ENCODE measurements around the gene CLRN2.

The CLRN2 gene

GRCh38 chr4:17512973-17513665, 1.8 kb upstream of the CLRN2 start:
- Histone ChIP-seq H3K27me3 (ENCODE audit: control insufficient read depth, low read length) (peaks cover 18% of the 10 kb centered on the region; the same call in 1 of the 2 replicates), H3K36me3 (ENCODE audit: control insufficient read depth, low read length) (peaks cover 23% of the 10 kb centered on the region), H3F3A (ENCODE audit: control insufficient read depth, insufficient read depth) (no peaks in the 10 kb centered on the region), H3K79me2 (ENCODE audit: control insufficient read depth, low read length) (peaks cover 30% of the 10 kb centered on the region), H3K4me2 (ENCODE audit: low read length) (peak overlapping the region; percentile 83), H3K4me3 (ENCODE audit: low read length) (peak overlapping the region; percentile 87), H3K9me2 (replicated peaks; ENCODE audit: control insufficient read depth, low read length) (no peaks in the 10 kb centered on the region), H3K9me3 (ENCODE audit: control insufficient read depth, insufficient read depth, low read length) (no peaks in the 10 kb centered on the region), H3K4me1 (ENCODE audit: control insufficient read depth, low read length) (peaks cover 24% of the 10 kb centered on the region), H3K27ac (ENCODE audit: low read depth, low read length) (no peak overlapping the region), H4K20me1 (ENCODE audit: control insufficient read depth, insufficient read depth, low read depth, low read length) (no peaks in the 10 kb centered on the region)
- TF ChIP-seq EZH2phosphoT487 (IDR thresholded peaks at IDR 0.05; ENCODE audit: borderline replicate concordance, low read length) (no peak), CTCF (IDR thresholded peaks at IDR 0.05; ENCODE audit: low read depth, low read length, poor library complexity, severe bottlenecking) (no peak)

- H3K4me2 ChIP-seq (ENCODE audit: low read length) = no peak overlapping the region
- H3K4me3 ChIP-seq (ENCODE audit: low read length) = no peak overlapping the region
These were observed 761 bp downstream of the CLRN2 start for GRCh38 chr4:17515445-17516407.

DNA sequence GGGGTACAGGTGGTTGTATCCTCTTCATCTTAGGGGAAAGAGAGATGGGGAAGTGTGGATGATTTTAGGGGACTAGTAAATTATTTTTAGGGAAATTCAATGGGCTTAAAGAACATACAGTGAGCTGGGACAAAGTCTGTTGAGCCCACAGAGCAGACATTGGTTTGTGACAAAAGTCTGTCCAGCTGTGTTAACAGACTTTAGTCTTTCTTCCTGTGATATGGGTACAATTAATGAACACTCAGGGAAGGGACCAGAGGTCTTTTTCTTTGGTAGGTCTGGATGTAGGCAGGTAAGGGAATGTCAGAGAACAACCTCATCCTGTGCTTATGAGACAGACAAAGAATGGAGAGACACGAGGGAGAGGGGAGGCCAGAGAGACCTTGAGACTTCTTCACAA, 2.0 kb downstream of the CLRN2 start:
- Histone ChIP-seq H3K4me2 (ENCODE audit: low read length) (no peak overlapping the region), H3K27ac (ENCODE audit: low read depth, low read length) (no peak overlapping the region)

More at GRCh38 chr4:17515445-17516407, 761 bp downstream of the CLRN2 start:
- Histone ChIP-seq H3F3A (ENCODE audit: control insufficient read depth, insufficient read depth) (no peaks in the 10 kb centered on the region), H3K27me3 (ENCODE audit: control insufficient read depth, low read length) (peaks cover 28% of the 10 kb centered on the region; the same call in 1 of the 2 replicates), H4K20me1 (ENCODE audit: control insufficient read depth, insufficient read depth, low read depth, low read length) (no peaks in the 10 kb centered on the region), H3K4me1 (ENCODE audit: control insufficient read depth, low read length) (peaks cover 19% of the 10 kb centered on the region), H3K79me2 (ENCODE audit: control insufficient read depth, low read length) (peaks cover 15% of the 10 kb centered on the region), H3K9me2 (replicated peaks; ENCODE audit: control insufficient read depth, low read length) (no peaks in the 10 kb centered on the region), H3K9me3 (ENCODE audit: control insufficient read depth, insufficient read depth, low read length) (no peaks in the 10 kb centered on the region), H3K36me3 (ENCODE audit: control insufficient read depth, low read length) (peaks cover under 1% of the 10 kb centered on the region), H3K27ac (ENCODE audit: low read depth, low read length) (no peak overlapping the region)
- TF ChIP-seq CTCF (IDR thresholded peaks at IDR 0.05; ENCODE audit: low read depth, low read length, poor library complexity, severe bottlenecking) (no peak), EZH2phosphoT487 (IDR thresholded peaks at IDR 0.05; ENCODE audit: borderline replicate concordance, low read length) (no peak)

More for the DNA sequence above, 2.0 kb downstream of the CLRN2 start:
- Histone ChIP-seq H3K4me1 (ENCODE audit: control insufficient read depth, low read length) (peaks cover 11% of the 10 kb centered on the region), H3K4me3 (ENCODE audit: low read length) (no peak overlapping the region), H3K9me2 (replicated peaks; ENCODE audit: control insufficient read depth, low read length) (no peaks in the 10 kb centered on the region), H4K20me1 (ENCODE audit: control insufficient read depth, insufficient read depth, low read depth, low read length) (no peaks in the 10 kb centered on the region), H3K9me3 (ENCODE audit: control insufficient read depth, insufficient read depth, low read length) (no peaks in the 10 kb centered on the region), H3K79me2 (ENCODE audit: control insufficient read depth, low read length) (peaks cover 4% of the 10 kb centered on the region), H3F3A (ENCODE audit: control insufficient read depth, insufficient read depth) (no peaks in the 10 kb centered on the region), H3K27me3 (ENCODE audit: control insufficient read depth, low read length) (peaks cover 28% of the 10 kb centered on the region; the same call in 1 of the 2 replicates), H3K36me3 (ENCODE audit: control insufficient read depth, low read length) (no peaks in the 10 kb centered on the region)
- TF ChIP-seq EZH2phosphoT487 (IDR thresholded peaks at IDR 0.05; ENCODE audit: borderline replicate concordance, low read length) (no peak), CTCF (IDR thresholded peaks at IDR 0.05; ENCODE audit: low read depth, low read length, poor library complexity, severe bottlenecking) (no peak)

All from DOHH2 (cell line).